ES-I3 (cell line): ENCODE data around the gene SPEG.
"Not testable (repeated sequence)": the region's sequence is repeated elsewhere in the genome, so short reads cannot be mapped to it uniquely, and the experiment has no call there.

ENCODE experiments used
- H3K36me3 ChIP-seq: 2 replicates; pipeline ENCODE4 v1.6.1; 2013; ENCODE audit warnings: mild to moderate bottlenecking, low read length, control low read depth, moderate library complexity; ENCODE audit not compliant: insufficient read depth
- H3K4me1 ChIP-seq: 2 replicates; pipeline ENCODE4 v1.6.1; 2013; ENCODE audit warnings: mild to moderate bottlenecking, control low read depth, low read length; ENCODE audit not compliant: insufficient read depth
- H3K9ac ChIP-seq: 2 replicates; pipeline ENCODE4 v1.6.1; 2013; ENCODE audit warnings: low read depth, mild to moderate bottlenecking, low read length, moderate library complexity
- H3K9me3 ChIP-seq: 2 replicates; pipeline ENCODE4 v1.6.1; 2013; ENCODE audit warnings: mild to moderate bottlenecking, low read length, moderate library complexity; ENCODE audit not compliant: control insufficient read depth, insufficient read depth

The SPEG gene

GRCh38 chr2:219399716-219400478 is 34.7 kb upstream of the SPEG start:
- Histone ChIP-seq H3K9me3 (no peaks in the 10 kb centered on the region), H3K4me1 (peaks cover 8% of the 10 kb centered on the region; the same call in 1 of the 2 replicates), H3K36me3 (no peaks in the 10 kb centered on the region), H3K9ac (no peak overlapping the region)

- H3K9ac ChIP-seq, result no peak overlapping the region
- H3K36me3 ChIP-seq, result no peaks in the 10 kb centered on the region
- H3K9me3 ChIP-seq, result no peaks in the 10 kb centered on the region
- H3K4me1 ChIP-seq, result peaks cover 12% of the 10 kb centered on the region; the same call in 1 of the 2 replicates
These were observed 34.1 kb upstream of the SPEG start for GRCh38 chr2:219400562-219400961.

- no peak overlapping the region for H3K9ac ChIP-seq
- peaks cover 12% of the 10 kb centered on the region; the same call in 1 of the 2 replicates for H3K4me1 ChIP-seq
- no peaks in the 10 kb centered on the region for H3K36me3 ChIP-seq
- no peaks in the 10 kb centered on the region for H3K9me3 ChIP-seq
These were observed 33.0 kb upstream of the SPEG start for GRCh38 chr2:219401606-219402005.

GRCh38 chr2:219402665-219403515 is 31.8 kb upstream of the SPEG start:
- Histone ChIP-seq H3K9ac (no peak overlapping the region), H3K9me3 (no peaks in the 10 kb centered on the region), H3K4me1 (peaks cover 12% of the 10 kb centered on the region), H3K36me3 (no peaks in the 10 kb centered on the region)

- Histone ChIP-seq H3K36me3 (no peaks in the 10 kb centered on the region), H3K9me3 (no peaks in the 10 kb centered on the region), H3K9ac (no peak overlapping the region), H3K4me1 (peaks cover 12% of the 10 kb centered on the region)
These were observed 30.8 kb upstream of the SPEG start for GRCh38 chr2:219403861-219404260.

- peaks cover 12% of the 10 kb centered on the region for H3K4me1 ChIP-seq
- H3K36me3 ChIP-seq, result no peaks in the 10 kb centered on the region
- no peak overlapping the region for H3K9ac ChIP-seq
- no peaks in the 10 kb centered on the region for H3K9me3 ChIP-seq
These were observed 30.2 kb upstream of the SPEG start for GRCh38 chr2:219404291-219404910.

GRCh38 chr2:219404954-219405353 is 29.7 kb upstream of the SPEG start:
- Histone ChIP-seq H3K36me3 (no peaks in the 10 kb centered on the region), H3K4me1 (peaks cover 12% of the 10 kb centered on the region), H3K9ac (no peak overlapping the region), H3K9me3 (no peaks in the 10 kb centered on the region)

GRCh38 chr2:219405451-219405850 is 29.2 kb upstream of the SPEG start:
- Histone ChIP-seq H3K4me1 (peaks cover 12% of the 10 kb centered on the region), H3K9me3 (no peaks in the 10 kb centered on the region), H3K9ac (no peak overlapping the region), H3K36me3 (no peaks in the 10 kb centered on the region)

GRCh38 chr2:219405958-219406860 is 28.4 kb upstream of the SPEG start:
- Histone ChIP-seq H3K4me1 (peaks cover 12% of the 10 kb centered on the region), H3K36me3 (no peaks in the 10 kb centered on the region), H3K9me3 (no peaks in the 10 kb centered on the region), H3K9ac (no peak overlapping the region)

- H3K9ac ChIP-seq, result no peak overlapping the region
These were observed 27.8 kb upstream of the SPEG start for GRCh38 chr2:219406861-219407230.

GRCh38 chr2:219407343-219407742 is 27.3 kb upstream of the SPEG start:
- not testable (repeated sequence) for H3K36me3 ChIP-seq, H3K4me1 ChIP-seq, H3K9me3 ChIP-seq, H3K9ac ChIP-seq

More at GRCh38 chr2:219406861-219407230, 27.8 kb upstream of the SPEG start:
- H3K4me1 ChIP-seq, result peaks cover 12% of the 10 kb centered on the region
- no peaks in the 10 kb centered on the region for H3K36me3 ChIP-seq
- no peaks in the 10 kb centered on the region for H3K9me3 ChIP-seq

GRCh38 chr2:219408204-219408603 is 26.4 kb upstream of the SPEG start:
- H3K36me3 ChIP-seq, result no peaks in the 10 kb centered on the region
- H3K9me3 ChIP-seq, result no peaks in the 10 kb centered on the region
- peaks cover 5% of the 10 kb centered on the region for H3K4me1 ChIP-seq
- no peak overlapping the region for H3K9ac ChIP-seq

- no peak overlapping the region for H3K9ac ChIP-seq
These were observed 26.0 kb upstream of the SPEG start for GRCh38 chr2:219408631-219409030.

GRCh38 chr2:219409619-219410018 is 25.0 kb upstream of the SPEG start:
- Histone ChIP-seq H3K4me1 (peaks cover 5% of the 10 kb centered on the region), H3K36me3 (no peaks in the 10 kb centered on the region), H3K9me3 (no peaks in the 10 kb centered on the region), H3K9ac (no peak overlapping the region)

More at GRCh38 chr2:219408631-219409030, 26.0 kb upstream of the SPEG start:
- Histone ChIP-seq H3K9me3 (no peaks in the 10 kb centered on the region), H3K36me3 (no peaks in the 10 kb centered on the region), H3K4me1 (peaks cover 5% of the 10 kb centered on the region)
